HTR-8/SVneo (cell line): ENCODE measurements around the gene GLB1L3.

Experiments
- DNase-seq: peaks from one replicate; pipeline ENCODE4 v3.0.0; 2011; ENCODE audit warnings: low spot score, mixed read lengths; ENCODE audit not compliant: insufficient read length
- FAIRE-seq: peaks from 2 replicates; lab custom pipeline; 2011; peaks lifted over from hg19 to GRCh38; lab: Jason Lieb, UNC

GLB1L3 gene

GRCh38 chr11:134356656-134357544 is 80.7 kb downstream of the GLB1L3 start:
- no peak for FAIRE-seq
- DNase-seq = no peak

- FAIRE-seq (no peak), DNase-seq (no peak)
These were observed 81.3 kb downstream of the GLB1L3 start for GRCh38 chr11:134357545-134357839.

GRCh38 chr11:134358165-134358855 is 82.1 kb downstream of the GLB1L3 start:
- FAIRE-seq (no peak), DNase-seq (no peak)

GRCh38 chr11:134358856-134359490 is 82.8 kb downstream of the GLB1L3 start:
- FAIRE-seq = no peak
- DNase-seq = no peak

- DNase-seq (no peak), FAIRE-seq (no peak)
These were observed 83.5 kb downstream of the GLB1L3 start for GRCh38 chr11:134359646-134360045.

- no peak for FAIRE-seq
- DNase-seq = peak; percentile 69
These were observed 84.1 kb downstream of the GLB1L3 start for GRCh38 chr11:134360050-134360835.

GRCh38 chr11:134361661-134362060 is 85.5 kb downstream of the GLB1L3 start:
- FAIRE-seq = no peak
- no peak for DNase-seq

- no peak for FAIRE-seq
These were observed 86.2 kb downstream of the GLB1L3 start for GRCh38 chr11:134362192-134362901.

GRCh38 chr11:134363161-134363560 is 87.0 kb downstream of the GLB1L3 start:
- FAIRE-seq (no peak), DNase-seq (no peak)

More at GRCh38 chr11:134362192-134362901, 86.2 kb downstream of the GLB1L3 start:
- DNase-seq = no peak

- no peak for FAIRE-seq
- DNase-seq = no peak
These were observed 87.4 kb downstream of the GLB1L3 start for GRCh38 chr11:134363592-134363991.

- DNase-seq (no peak), FAIRE-seq (no peak)
These were observed 88.1 kb downstream of the GLB1L3 start for GRCh38 chr11:134364261-134364660.

GRCh38 chr11:134365011-134365925 is 89.1 kb downstream of the GLB1L3 start:
- FAIRE-seq (no peak), DNase-seq (no peak)

- DNase-seq = no peak
- no peak for FAIRE-seq
These were observed 90.1 kb downstream of the GLB1L3 start for GRCh38 chr11:134366254-134366653.

GRCh38 chr11:134367781-134368180 is 91.6 kb downstream of the GLB1L3 start:
- no peak for DNase-seq
- no peak for FAIRE-seq
